ENCODE results near the gene RNF182.

DNA sequence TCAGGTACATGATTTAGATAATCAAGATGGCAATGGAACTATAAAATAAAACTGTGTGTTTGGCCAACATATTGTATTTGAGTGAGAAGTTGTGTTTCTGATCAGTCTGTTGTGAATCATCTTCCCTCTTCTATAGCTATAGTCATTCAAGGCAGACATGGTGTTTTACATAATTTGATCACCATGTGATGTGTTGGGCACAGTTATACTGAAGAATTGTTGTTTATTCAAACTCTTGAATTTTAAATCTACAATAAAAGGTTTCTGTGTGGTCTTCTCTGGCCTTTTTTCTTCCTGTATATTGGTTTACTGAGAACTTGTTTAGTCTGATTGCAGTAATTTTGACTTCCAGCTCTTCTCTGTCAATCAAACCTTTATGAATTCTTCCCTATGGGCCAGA, 4.4 kb downstream of the RNF182 start:
- TF ChIP-seq, protein P1, sequence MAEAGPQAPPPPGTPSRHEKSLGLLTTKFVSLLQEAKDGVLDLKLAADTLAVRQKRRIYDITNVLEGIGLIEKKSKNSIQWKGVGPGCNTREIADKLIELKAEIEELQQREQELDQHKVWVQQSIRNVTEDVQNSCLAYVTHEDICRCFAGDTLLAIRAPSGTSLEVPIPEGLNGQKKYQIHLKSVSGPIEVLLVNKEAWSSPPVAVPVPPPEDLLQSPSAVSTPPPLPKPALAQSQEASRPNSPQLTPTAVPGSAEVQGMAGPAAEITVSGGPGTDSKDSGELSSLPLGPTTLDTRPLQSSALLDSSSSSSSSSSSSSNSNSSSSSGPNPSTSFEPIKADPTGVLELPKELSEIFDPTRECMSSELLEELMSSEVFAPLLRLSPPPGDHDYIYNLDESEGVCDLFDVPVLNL (CRISPR knock-in tag; IDR thresholded peaks at IDR 0.05; ENCODE audit: low read depth) = no peak
- TF ChIP-seq, protein P2, sequence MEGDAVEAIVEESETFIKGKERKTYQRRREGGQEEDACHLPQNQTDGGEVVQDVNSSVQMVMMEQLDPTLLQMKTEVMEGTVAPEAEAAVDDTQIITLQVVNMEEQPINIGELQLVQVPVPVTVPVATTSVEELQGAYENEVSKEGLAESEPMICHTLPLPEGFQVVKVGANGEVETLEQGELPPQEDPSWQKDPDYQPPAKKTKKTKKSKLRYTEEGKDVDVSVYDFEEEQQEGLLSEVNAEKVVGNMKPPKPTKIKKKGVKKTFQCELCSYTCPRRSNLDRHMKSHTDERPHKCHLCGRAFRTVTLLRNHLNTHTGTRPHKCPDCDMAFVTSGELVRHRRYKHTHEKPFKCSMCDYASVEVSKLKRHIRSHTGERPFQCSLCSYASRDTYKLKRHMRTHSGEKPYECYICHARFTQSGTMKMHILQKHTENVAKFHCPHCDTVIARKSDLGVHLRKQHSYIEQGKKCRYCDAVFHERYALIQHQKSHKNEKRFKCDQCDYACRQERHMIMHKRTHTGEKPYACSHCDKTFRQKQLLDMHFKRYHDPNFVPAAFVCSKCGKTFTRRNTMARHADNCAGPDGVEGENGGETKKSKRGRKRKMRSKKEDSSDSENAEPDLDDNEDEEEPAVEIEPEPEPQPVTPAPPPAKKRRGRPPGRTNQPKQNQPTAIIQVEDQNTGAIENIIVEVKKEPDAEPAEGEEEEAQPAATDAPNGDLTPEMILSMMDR (IDR thresholded peaks at IDR 0.05 in 2 of 3, conservative IDR thresholded peaks at IDR 0.05 in 1 of 3; ENCODE audit: insufficient read depth in 2 of 3, low read depth in 1 of 3, low read length in 3 of 3) = no peak
- TF ChIP-seq, protein P3, sequence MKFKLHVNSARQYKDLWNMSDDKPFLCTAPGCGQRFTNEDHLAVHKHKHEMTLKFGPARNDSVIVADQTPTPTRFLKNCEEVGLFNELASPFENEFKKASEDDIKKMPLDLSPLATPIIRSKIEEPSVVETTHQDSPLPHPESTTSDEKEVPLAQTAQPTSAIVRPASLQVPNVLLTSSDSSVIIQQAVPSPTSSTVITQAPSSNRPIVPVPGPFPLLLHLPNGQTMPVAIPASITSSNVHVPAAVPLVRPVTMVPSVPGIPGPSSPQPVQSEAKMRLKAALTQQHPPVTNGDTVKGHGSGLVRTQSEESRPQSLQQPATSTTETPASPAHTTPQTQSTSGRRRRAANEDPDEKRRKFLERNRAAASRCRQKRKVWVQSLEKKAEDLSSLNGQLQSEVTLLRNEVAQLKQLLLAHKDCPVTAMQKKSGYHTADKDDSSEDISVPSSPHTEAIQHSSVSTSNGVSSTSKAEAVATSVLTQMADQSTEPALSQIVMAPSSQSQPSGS (CRISPR knock-in tag; IDR thresholded peaks at IDR 0.05) = no peak
- TF ChIP-seq SP1 (CRISPR knock-in tag; IDR thresholded peaks at IDR 0.05) = no peak
- TF ChIP-seq, protein P4, sequence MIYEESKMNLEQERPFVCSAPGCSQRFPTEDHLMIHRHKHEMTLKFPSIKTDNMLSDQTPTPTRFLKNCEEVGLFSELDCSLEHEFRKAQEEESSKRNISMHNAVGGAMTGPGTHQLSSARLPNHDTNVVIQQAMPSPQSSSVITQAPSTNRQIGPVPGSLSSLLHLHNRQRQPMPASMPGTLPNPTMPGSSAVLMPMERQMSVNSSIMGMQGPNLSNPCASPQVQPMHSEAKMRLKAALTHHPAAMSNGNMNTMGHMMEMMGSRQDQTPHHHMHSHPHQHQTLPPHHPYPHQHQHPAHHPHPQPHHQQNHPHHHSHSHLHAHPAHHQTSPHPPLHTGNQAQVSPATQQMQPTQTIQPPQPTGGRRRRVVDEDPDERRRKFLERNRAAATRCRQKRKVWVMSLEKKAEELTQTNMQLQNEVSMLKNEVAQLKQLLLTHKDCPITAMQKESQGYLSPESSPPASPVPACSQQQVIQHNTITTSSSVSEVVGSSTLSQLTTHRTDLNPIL (CRISPR knock-in tag; IDR thresholded peaks at IDR 0.05) = no peak
- no peak for TF ChIP-seq SIN3A (IDR thresholded peaks at IDR 0.05; ENCODE audit: borderline replicate concordance in 2 of 2, control insufficient read depth in 1 of 2, low read depth in 2 of 2, low read length in 2 of 2)
- no peak for TF ChIP-seq HDGF (IDR thresholded peaks at IDR 0.05)
- TF ChIP-seq MAFK (IDR thresholded peaks at IDR 0.05; ENCODE audit: low read length) = no peak
- TF ChIP-seq, protein P5, sequence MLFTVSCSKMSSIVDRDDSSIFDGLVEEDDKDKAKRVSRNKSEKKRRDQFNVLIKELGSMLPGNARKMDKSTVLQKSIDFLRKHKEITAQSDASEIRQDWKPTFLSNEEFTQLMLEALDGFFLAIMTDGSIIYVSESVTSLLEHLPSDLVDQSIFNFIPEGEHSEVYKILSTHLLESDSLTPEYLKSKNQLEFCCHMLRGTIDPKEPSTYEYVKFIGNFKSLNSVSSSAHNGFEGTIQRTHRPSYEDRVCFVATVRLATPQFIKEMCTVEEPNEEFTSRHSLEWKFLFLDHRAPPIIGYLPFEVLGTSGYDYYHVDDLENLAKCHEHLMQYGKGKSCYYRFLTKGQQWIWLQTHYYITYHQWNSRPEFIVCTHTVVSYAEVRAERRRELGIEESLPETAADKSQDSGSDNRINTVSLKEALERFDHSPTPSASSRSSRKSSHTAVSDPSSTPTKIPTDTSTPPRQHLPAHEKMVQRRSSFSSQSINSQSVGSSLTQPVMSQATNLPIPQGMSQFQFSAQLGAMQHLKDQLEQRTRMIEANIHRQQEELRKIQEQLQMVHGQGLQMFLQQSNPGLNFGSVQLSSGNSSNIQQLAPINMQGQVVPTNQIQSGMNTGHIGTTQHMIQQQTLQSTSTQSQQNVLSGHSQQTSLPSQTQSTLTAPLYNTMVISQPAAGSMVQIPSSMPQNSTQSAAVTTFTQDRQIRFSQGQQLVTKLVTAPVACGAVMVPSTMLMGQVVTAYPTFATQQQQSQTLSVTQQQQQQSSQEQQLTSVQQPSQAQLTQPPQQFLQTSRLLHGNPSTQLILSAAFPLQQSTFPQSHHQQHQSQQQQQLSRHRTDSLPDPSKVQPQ (CRISPR knock-in tag; IDR thresholded peaks at IDR 0.05; ENCODE audit: borderline replicate concordance) = no peak
- no peak for TF ChIP-seq RAD51 (IDR thresholded peaks at IDR 0.05; ENCODE audit: borderline replicate concordance, low read depth)
- TF ChIP-seq ZNF324 (CRISPR knock-in tag; IDR thresholded peaks at IDR 0.05) = no peak
- TF ChIP-seq TFAM (CRISPR knock-in tag; conservative IDR thresholded peaks at IDR 0.05) = no peak
